Mucosa of stomach (tissue), 1 donor: Measurements from ENCODE around the gene PALM.
"Not testable (repeated sequence)": the region's sequence is repeated elsewhere in the genome, so short reads cannot be mapped to it uniquely, and the experiment has no call there.

Experiments used
- H3K27me3 ChIP-seq: one replicate; pipeline ENCODE4 v1.7.0; 2013; ENCODE audit warnings: mild to moderate bottlenecking, low read length; ENCODE audit not compliant: control insufficient read depth, insufficient read depth
- H3K36me3 ChIP-seq: one replicate; pipeline ENCODE4 v1.7.0; 2013; ENCODE audit warnings: low read length; ENCODE audit not compliant: control insufficient read depth, insufficient read depth
- H3K4me1 ChIP-seq: one replicate; pipeline ENCODE4 v1.7.0; 2013; ENCODE audit warnings: mild to moderate bottlenecking, low read length; ENCODE audit not compliant: control insufficient read depth, insufficient read depth
- H3K4me3 ChIP-seq: one replicate; pipeline ENCODE4 v1.7.0; 2013; ENCODE audit warnings: low read length
- H3K9ac ChIP-seq: one replicate; pipeline ENCODE4 v1.7.0; 2013; ENCODE audit warnings: mild to moderate bottlenecking, low read length, moderate library complexity
- H3K9me3 ChIP-seq: one replicate; pipeline ENCODE4 v1.7.0; 2013; ENCODE audit warnings: mild to moderate bottlenecking, low read length, moderate library complexity; ENCODE audit not compliant: control insufficient read depth
- donor health status: Pancreatic carcinoma.

Gene PALM

GRCh38 chr19:708154-709143 lies at the start of gene PALM:
TSS of gene PALM (plus strand) at chr19:708935. CDS start at chr19:709147, 212 bp downstream.
- Histone ChIP-seq H3K27me3 (peaks cover 25% of the 10 kb centered on the region), H3K4me3 (no peak within 1 kb of the TSS), H3K9me3 (no peaks in the 10 kb centered on the region), H3K4me1 (peaks cover 3% of the 10 kb centered on the region), H3K9ac (no peak within 1 kb of the TSS), H3K36me3 (no peaks in the 10 kb centered on the region)

GRCh38 chr19:660793-661426 lies 47.8 kb upstream of the PALM start:
- Histone ChIP-seq H3K9ac (peak overlapping the region; percentile 85), H3K9me3 (no peaks in the 10 kb centered on the region), H3K36me3 (no peaks in the 10 kb centered on the region), H3K27me3 (no peaks in the 10 kb centered on the region), H3K4me1 (peaks cover 55% of the 10 kb centered on the region), H3K4me3 (peak overlapping the region; percentile 74)

- Histone ChIP-seq H3K36me3 (no peaks in the 10 kb centered on the region), H3K27me3 (no peaks in the 10 kb centered on the region), H3K9ac (peak overlapping the region; percentile 85), H3K4me1 (peaks cover 55% of the 10 kb centered on the region), H3K9me3 (no peaks in the 10 kb centered on the region), H3K4me3 (peak overlapping the region; percentile 74)
Measured at GRCh38 chr19:661427-662196, 47.1 kb upstream of the PALM start.

- Histone ChIP-seq H3K27me3 (no peaks in the 10 kb centered on the region), H3K4me3 (peak overlapping the region; percentile 74), H3K4me1 (peaks cover 50% of the 10 kb centered on the region), H3K9me3 (no peaks in the 10 kb centered on the region), H3K36me3 (no peaks in the 10 kb centered on the region), H3K9ac (peak overlapping the region; percentile 85)
Measured at GRCh38 chr19:662207-662961, 46.4 kb upstream of the PALM start.

- no peaks in the 10 kb centered on the region for H3K36me3 ChIP-seq
- H3K4me3 ChIP-seq: peak within 1 kb of the TSS; percentile 74
- no peaks in the 10 kb centered on the region for H3K9me3 ChIP-seq
- peaks cover 45% of the 10 kb centered on the region for H3K4me1 ChIP-seq
- no peaks in the 10 kb centered on the region for H3K27me3 ChIP-seq
- peak within 1 kb of the TSS; percentile 85 for H3K9ac ChIP-seq
Measured at GRCh38 chr19:662962-663681, 45.6 kb upstream of the PALM start, which contains the start of gene RNF126. TSS of gene RNF126 (minus strand) at chr19:663214. CDS start at chr19:663121, 93 bp downstream.

GRCh38 chr19:663682-664117 lies 45.0 kb upstream of the PALM start:
- Histone ChIP-seq H3K4me1 (peaks cover 39% of the 10 kb centered on the region), H3K9me3 (no peaks in the 10 kb centered on the region), H3K27me3 (no peaks in the 10 kb centered on the region), H3K9ac (peak overlapping the region; percentile 68), H3K36me3 (no peaks in the 10 kb centered on the region), H3K4me3 (peak overlapping the region; percentile 63)

- Histone ChIP-seq H3K4me3 (no peak overlapping the region), H3K9me3 (no peaks in the 10 kb centered on the region), H3K9ac (peak overlapping the region; percentile 34), H3K4me1 (peaks cover 27% of the 10 kb centered on the region), H3K36me3 (no peaks in the 10 kb centered on the region), H3K27me3 (no peaks in the 10 kb centered on the region)
Measured at GRCh38 chr19:664913-665443, 43.8 kb upstream of the PALM start.

GRCh38 chr19:666985-667573 lies 41.7 kb upstream of the PALM start:
- not testable (repeated sequence) for H3K27me3 ChIP-seq, H3K36me3 ChIP-seq, H3K9ac ChIP-seq, H3K9me3 ChIP-seq, H3K4me3 ChIP-seq
- peaks cover 10% of the 10 kb centered on the region for H3K4me1 ChIP-seq

- H3K4me3 ChIP-seq, H3K4me1 ChIP-seq, H3K9ac ChIP-seq, H3K9me3 ChIP-seq, H3K36me3 ChIP-seq, H3K27me3 ChIP-seq: not testable (repeated sequence)
Measured at GRCh38 chr19:668675-669434, 39.9 kb upstream of the PALM start.

- peaks cover 10% of the 10 kb centered on the region for H3K27me3 ChIP-seq
- no peaks in the 10 kb centered on the region for H3K36me3 ChIP-seq
- peaks cover 1% of the 10 kb centered on the region for H3K4me1 ChIP-seq
- H3K9ac ChIP-seq: no peak overlapping the region
- no peaks in the 10 kb centered on the region for H3K9me3 ChIP-seq
- H3K4me3 ChIP-seq: no peak overlapping the region
Measured at GRCh38 chr19:670609-671075, 38.1 kb upstream of the PALM start.
